GM12874 (cell line): ENCODE measurements around the gene SH3RF1.
A peak's percentile ranks its signal among the peaks of the same experiment; 100 is the strongest.

ENCODE experiments used
- TF ChIP-seq, protein P1 (sequence below): IDR thresholded peaks from 2 replicates; pipeline ENCODE4 v1.5.1; 2011; ENCODE audit warnings: low read depth, mild to moderate bottlenecking, control low read depth, low read length, moderate library complexity; ENCODE audit not compliant: insufficient read depth

SH3RF1 gene

DNA sequence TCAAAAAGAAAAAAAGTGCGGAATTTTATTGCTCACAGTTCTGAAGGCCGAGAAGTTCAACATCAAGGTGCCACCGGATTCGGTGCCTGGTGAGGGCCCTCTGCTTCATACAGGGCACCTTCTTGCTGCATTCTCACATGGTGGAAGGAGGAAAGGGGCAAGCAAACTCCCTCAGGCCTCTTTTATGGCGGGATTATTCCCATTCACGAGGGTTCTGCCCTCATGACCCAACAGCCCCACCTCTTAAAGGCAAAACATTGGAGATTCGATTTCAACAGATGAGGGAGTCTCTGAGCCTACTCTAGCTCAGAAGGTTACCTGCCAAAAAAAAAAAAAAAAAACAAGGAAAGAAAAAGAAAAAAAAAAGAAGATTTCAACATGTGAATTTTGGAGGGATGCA is 196.6 kb downstream of the SH3RF1 start:
- TF ChIP-seq, protein P1, sequence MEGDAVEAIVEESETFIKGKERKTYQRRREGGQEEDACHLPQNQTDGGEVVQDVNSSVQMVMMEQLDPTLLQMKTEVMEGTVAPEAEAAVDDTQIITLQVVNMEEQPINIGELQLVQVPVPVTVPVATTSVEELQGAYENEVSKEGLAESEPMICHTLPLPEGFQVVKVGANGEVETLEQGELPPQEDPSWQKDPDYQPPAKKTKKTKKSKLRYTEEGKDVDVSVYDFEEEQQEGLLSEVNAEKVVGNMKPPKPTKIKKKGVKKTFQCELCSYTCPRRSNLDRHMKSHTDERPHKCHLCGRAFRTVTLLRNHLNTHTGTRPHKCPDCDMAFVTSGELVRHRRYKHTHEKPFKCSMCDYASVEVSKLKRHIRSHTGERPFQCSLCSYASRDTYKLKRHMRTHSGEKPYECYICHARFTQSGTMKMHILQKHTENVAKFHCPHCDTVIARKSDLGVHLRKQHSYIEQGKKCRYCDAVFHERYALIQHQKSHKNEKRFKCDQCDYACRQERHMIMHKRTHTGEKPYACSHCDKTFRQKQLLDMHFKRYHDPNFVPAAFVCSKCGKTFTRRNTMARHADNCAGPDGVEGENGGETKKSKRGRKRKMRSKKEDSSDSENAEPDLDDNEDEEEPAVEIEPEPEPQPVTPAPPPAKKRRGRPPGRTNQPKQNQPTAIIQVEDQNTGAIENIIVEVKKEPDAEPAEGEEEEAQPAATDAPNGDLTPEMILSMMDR, result no peak

DNA sequence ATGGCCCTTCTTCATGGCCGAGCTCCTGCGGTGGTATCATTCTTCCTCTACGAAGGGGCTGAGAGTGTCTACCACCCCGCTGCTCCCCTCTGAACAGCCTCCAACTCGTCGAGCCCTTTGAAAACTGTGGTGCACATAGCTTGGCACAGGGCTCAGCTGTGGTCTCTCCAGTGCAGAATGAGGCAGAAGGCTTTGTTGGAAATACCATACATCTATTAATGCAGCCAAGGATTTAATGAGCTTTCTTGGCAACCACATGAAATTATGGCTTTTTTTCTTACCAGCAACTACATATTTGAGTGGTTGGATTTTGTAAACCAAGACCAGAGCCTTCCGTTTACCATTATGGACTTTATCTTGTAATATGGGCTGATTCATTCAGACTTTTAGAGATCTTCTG is 199.0 kb downstream of the SH3RF1 start:
- TF ChIP-seq, protein P1, result no peak

DNA sequence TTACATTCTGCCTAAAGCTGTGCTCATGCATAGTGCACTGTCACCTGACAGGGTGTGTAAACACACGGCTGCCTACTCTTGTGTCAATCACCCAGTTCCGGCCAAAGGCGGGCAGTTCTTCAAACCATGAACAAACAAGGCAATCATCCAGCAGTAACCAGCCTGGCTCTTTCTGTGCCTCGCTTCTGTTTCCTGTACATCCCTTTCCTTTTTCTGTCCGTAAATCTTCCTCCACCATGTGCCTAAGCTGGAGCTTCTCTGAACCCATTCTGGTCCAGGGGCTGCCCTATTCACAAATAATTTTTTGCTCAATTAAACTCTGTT is 199.9 kb downstream of the SH3RF1 start:
- TF ChIP-seq, protein P1, result no peak

DNA sequence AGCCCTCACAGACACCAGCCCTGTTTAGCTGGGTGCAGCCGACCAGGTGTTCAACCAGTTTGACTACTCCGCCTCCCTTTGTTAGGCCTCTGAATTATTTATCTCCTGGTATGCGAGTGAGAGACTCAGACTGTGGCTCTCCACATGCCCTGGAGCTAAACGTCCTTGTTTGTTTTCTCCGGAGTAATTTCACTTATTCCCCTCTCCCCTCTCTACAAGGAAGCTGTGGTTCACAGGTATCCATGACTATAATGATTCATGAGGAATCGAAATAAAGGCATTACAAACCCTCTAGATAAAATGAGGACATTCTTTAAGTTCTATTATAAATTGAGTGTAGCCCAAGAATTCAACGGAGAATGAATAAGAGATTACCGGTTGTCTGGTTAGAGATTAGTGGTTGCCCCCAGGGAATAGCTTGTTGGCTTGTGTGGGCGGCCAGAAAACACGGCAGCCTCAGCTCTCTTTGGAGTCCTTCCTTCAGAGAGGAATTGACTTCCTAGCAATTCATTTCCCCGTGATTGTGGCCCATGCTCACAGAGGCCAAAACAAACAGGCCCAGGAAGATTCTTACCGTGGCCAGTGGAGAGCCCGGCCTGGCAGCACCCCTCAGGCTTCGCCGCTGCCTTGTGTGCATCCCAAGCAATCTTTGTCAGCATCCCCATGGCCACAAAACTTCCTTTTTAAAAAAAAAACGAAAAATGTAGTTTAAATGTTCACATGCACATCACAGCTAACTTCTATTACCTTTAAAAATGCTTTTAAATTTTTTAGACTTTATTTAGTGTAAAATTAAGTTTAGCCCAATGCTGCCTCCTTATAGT is 200.5 kb downstream of the SH3RF1 start:
- TF ChIP-seq, protein P1, result no peak

DNA sequence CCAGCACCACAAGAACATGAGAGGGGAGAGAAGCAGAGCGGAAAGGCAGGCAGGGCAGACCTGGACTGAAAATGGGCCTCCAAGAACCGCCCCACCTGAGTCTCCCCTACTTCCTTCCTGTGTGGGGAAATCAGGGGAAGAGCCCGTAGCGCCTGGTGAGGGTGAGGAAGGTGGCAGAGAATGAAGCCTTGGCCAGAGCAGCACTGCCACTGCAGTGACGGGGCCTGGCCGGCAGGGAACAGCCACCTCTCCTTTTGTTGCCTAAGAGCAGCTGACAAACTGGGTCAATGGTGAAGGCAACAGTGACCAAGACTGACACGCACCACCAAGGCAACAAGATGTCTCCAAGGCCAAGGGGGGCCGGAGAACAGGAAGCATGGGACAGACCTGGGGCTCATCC is 202.3 kb downstream of the SH3RF1 start:
- TF ChIP-seq, protein P1, result peak; percentile 57

DNA sequence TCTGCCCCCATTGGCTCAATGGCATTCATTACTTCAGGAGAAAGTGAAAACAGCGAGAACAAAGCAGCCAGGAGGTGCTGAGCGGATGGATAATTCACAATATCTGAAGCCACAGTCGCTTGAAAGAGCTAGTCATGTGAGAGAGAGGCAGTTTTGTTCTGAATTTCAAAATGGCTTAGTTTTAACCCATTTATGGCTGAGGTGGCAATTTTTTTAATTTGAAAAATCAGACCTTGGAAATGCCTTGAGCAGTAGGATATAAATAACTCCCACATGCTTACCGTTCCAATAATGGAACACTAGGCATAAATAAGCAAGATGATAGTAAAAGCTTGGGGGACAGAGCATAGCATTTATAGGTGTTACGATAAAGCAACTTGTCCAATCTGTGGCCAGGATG is 203.8 kb downstream of the SH3RF1 start:
- TF ChIP-seq, protein P1, result no peak

DNA sequence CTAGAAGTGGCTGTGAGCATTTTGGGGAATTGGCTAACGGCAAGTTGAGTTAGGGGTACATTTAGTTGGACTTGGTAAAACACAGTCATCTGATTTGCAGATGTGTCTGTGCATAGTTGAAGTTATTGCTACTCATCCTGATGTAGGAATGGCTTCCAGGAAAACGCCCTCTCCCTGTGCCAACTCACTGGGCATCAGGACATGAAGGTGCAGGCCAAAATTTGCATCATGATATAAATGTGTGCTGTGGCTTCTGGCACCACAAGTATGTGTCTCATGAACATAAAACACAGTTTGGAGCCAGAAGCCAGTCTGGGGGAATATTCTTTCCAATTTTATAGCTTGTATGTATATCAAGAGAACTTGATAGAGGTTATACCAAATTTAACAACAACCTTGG is 206.5 kb downstream of the SH3RF1 start:
- TF ChIP-seq, protein P1, result no peak

DNA sequence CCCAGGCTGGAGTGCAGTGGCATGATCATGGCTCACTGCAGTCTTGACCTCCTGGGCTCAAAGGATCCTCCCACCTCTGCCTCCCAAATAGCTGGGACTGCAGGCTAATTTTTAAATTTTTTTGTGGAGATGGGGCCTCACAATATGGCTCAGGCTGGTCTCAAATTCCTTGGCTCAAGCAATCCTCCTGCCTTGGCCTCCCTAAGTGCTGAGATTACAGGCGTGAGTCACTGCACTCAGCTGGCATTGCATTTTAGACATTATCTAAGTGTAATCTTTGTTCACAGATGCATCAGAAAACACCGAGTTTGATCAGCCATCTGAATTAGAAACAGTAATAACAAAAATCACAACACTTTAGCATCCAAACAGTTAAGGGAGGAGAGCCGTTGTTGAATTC is 207.3 kb downstream of the SH3RF1 start:
- TF ChIP-seq, protein P1, result no peak
